Stimulated activated CD8-positive, alpha-beta memory T cell treated with anti-CD3 and anti-CD28 coated beads, Interleukin-4, amount 100 ng/mL, for 48 hours (primary cell): Measurements from ENCODE around the gene ANKRD6.
"Not testable (repeated sequence)": the region's sequence is repeated elsewhere in the genome, so short reads cannot be mapped to it uniquely, and the experiment has no call there.

Source experiments
- DNase-seq: peaks from one replicate; pipeline ENCODE4 v3.0.0-alpha.2; 2020

The ANKRD6 gene

DNA sequence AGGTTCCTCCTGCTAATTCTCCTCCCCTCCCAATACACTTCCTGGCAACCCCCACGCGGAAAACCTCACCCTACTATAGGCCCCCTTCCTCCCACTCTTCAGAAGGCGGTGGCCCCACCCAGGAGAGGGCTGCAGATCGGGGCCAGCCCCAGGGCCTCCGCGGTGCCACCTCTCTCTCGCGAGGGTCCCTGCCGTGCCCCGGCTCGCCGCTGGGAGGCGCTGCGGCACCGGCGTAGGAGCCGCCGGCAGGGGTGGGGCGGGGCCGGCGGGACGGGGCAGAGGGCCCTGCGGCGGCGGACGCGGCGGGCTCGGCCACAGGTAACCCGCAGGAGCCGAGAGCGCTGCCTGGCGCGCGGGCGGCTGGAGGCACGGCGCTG lies at the start of gene ANKRD6:
TSS of gene ANKRD6 (plus strand) at position 278 of the 377 bp plus-strand sequence. CDS start 133,825 bp downstream, outside the sequence.
- peak; percentile 92 for DNase-seq

DNA sequence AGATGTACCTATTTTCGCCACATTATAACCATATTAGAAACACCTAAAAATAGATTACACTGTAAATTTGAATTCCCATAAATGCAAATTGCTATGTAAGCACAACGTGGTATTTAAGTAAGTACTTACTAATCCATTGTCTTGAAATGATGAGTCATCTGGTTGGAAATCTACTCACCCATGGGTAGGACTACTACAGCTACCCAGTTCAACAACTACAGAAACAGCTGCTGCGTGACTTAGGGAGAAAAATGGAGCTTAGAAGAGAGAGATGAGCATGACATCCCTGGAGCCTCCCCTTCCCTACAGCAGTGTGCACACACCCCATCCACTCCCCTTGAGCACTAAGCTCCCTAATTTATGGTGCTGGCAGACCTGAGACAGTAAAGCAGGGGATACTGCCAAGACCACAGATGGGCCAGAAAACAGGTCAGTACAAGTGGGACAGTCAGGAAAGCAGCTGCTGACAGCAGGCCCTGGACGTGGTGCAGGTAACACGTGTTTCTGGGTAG lies 47.7 kb upstream of the ANKRD6 start:
- no peak for DNase-seq

DNA sequence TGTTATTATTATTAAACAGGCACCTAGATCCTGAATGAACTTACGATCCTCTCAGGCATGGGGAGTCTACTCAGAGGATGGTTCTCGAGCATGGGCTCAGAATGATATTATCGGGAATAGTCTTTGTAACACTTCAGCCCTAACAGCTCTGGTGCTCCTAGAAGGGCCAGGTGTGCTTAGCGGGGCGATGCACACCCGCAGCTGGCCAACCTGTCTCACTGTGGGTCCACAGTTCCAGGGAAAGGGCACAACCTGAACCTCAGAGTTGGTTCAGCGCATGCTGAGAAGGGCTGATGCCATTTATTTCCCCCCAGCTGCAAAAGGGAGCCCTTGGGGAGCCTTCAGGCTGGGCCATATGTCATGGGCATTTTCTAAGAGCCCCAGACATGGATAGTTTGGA lies 47.1 kb upstream of the ANKRD6 start:
- no peak for DNase-seq

DNA sequence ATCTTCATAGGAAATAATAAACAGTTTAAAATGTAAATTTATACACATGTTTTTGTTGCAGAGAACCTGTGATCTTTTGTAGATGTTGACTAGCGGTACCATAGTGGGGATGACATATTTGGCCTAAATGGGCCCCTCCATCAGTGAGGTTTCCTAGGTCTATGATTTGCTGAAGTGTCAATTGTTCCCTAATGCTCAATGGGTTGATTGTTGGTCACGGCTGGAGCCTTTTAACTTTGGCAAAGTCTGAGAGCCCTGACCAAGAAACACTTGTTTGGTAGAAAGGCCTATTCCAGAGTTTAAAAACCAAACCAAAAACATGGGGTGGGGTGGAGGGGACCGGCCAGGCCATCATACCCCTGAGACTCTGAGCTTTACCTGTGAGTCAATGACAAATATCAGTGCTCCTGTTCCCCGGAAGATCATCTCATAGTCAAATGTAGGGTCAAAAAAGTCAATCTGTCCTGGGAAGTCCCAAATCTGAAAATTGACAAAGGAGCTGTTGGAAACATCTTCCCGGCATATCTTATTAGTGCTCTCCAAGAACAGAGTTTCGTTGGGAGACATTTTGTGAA lies 45.9 kb upstream of the ANKRD6 start:
- DNase-seq: no peak

DNA sequence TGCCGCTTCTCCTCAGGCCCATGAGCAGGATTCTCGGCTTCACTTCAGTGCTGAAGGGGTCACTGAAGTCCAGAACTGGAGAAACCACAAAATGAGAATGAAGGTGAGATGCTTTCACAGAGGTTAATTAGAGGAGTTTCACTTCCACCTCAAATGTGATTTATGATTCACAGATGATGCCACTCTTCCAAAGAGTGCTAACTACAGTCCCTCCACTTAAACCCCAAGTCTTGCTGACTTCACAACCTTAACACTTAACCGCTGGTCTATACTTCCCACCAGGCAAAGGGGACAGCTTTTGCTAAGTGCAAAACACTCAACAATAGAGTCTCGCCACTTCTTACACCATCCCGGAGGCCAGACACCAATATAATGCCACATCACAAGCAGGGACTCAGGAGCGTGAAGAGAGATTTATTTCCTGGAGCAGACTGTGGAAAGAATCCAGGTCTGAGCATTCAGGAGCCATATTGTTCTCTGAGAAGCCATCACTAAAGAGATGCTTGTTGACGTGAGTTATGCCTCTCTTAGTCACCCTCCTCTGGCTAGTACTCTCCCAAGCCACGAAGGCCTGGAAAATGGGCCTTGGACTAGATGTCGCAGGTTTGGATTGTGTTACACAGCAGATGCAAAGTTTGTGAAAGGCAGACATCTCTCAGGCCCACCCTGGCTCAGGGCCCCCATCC lies 45.3 kb upstream of the ANKRD6 start:
- no peak for DNase-seq

DNA sequence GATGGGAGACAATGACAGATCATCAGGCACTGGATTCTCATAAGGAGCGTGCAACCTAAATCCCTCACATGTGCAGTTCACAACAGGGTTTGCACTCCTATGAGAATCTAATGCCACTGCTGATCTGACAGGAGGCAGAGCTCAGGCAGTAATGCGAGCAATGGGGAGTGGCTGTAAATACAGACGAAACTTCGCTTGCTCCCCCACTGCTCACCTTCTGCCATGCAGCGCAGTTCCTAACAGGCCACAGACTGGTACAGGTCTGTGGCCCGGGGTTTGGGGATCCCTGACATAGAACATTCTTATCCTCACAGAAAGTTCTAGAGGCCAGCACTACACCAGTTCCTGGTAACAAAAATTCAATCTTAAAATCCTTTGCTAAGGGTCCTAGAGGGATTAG lies 44.1 kb upstream of the ANKRD6 start:
- no peak for DNase-seq

DNA sequence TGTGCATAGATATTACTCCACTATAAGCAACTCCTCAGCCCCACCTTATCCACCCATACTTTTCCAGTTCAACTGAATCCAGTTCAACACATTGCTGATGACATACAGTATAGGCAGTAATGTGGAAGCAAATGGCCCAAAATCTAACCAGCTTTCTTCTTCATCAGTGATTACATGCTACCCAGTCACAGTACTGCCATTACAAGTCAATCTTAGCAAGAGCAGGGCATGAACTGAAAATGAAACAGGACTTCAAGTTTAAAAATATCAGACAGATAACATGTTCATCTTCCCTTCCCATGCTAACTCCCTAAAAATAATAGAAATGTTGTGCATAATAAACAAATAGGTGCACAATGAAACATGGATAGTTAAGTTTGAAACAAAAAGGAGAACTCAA lies 40.1 kb upstream of the ANKRD6 start:
- DNase-seq: no peak

DNA sequence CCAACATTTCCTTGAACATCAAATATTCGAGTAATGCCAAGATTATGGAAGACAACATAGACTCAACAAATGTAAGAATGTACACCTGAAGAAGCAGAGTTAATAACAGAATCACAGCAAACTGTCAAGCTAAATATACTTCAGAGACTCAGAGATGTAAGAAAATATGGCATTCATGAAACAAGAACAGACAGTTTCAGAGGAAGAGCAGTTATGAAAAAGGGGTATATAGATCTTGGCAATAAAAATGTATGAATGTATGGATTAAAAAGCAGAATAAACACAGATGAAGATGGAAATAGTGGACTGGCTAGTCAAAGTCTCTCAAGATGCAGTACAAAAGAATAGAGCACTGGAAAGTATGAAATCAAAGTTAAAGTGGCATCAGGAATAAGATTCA lies 39.3 kb upstream of the ANKRD6 start:
- DNase-seq: no peak

DNA sequence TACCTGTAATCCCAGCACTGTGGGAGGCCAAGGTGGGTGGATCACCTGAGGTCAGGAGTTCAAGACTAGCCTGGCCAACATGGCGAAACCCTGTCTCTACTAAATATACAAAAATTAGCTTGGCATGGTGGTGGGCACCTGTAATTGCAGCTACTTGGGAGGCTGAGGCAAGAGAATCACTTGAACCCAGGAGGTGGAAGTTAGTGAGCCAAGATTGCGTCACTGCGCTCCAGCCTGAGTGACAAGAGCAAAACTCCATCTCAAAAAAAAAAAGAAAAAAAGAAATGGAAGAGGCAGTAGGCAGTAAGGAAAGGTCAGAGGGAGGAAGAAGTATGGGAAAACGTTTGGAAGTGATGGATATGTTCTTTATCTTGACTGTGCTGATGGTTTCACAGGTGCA lies 35.1 kb upstream of the ANKRD6 start:
- not testable (repeated sequence) for DNase-seq

DNA sequence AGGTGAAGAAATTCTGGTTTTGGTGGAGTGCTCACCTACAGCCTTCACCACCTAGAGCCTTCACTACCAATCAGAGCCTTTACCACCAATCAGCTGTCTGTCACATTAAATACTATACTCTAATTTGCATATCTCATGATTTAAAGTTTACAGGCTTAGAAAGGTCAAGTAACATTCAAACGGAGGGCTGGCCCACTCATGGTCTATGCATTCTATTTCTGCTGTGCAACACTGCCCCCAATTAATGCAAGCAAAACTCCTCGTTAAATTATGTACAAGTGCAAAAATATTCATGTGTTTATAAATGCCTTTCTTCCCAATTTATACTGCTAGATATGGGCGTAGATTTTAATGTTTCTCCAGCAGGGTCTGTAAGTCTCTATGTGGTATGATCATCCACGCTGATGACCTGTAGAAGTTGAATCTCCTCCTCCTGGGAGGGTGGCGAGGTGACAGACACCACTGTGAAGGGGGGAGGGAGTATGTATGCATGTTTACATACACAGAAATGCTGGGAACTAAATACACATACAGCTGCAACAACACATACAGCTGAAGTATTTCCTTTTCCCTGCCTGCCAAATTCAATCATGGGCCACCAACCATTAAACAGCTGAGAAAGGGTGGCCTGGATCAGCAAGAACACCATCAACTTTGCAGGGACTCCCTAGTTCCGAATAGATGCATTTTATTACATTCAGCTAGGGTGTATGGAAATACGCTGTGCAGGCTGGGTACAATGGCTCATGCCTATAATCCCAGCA lies 34.0 kb upstream of the ANKRD6 start:
- no peak for DNase-seq

DNA sequence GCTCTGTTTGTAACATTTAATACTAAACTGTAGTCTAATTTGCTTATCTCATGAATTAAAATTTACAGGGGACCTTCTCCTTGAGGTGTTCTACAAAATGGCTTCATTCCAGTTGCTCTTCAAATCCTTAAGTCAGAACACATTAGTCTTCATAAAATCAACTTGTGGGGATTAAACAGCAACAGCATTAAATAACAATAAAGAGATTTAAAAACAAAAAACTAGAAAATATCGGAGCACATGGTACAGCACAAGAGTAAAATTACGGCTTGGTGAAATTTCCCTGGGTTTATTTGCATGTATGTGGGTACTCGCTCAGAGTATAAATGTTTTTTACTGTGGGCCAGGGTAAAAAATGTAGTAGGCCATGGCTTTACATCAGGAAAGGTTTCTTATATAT lies 32.9 kb upstream of the ANKRD6 start:
- DNase-seq: no peak

DNA sequence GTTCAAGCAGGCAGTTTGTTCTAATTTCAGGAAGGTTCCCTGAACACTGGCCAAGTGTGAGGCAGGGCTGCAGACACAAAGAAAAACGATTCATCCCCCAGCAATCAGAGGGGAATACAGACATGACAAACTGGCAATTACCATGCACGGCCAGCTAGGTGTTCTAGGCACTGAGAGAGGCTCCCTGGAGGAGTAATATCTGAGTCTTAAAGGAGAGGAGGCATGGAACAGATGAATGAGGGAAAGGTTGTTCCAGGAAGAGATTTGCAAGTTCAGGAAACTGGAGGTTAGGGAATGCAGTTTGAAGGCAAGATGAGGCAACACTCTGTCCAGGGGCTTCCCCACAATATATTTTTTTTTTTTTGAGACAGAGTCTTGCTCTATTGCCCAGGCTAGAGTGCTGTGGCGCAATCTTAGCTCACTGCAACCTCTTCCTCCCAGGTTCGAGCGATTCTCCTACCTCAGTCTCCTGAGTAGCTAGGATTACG lies 32.0 kb upstream of the ANKRD6 start:
- no peak for DNase-seq

DNA sequence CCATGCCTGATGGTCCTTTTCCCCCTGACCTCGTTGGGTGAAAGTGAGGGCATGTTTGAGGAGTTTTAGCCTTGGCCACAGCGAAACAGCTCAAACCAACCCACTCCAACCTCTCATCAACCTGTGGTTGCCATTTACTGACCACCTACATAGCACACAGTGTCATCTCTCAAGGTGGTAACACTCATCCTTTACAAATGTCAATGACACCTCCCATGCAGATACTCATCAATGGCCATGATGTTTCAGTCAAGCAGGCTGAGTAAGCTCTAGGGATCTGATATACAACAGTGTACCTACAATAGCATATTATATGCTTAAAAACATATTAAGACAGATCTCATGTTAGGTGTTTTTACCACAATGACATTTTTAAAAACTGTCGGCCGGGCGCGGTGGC lies 30.2 kb upstream of the ANKRD6 start:
- no peak for DNase-seq

DNA sequence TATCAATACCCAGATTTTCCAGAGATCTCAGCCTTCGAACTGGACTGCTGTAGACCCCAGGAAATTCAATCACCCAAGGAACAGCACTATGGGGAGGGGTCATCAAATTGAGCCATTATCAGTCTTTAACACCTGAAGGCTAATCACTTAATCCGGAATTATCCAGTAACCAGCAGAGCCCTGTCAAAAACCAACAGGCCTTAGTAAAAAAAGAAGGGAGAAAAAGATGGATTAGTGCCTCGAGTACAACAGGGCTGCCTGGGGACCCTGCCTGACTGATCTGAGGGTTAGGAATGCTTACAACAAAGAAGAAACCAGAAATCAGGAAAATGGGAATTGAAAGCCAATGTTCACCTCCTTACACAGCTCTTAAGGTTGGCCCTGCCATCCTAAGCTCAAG lies 28.4 kb upstream of the ANKRD6 start:
- DNase-seq: no peak

DNA sequence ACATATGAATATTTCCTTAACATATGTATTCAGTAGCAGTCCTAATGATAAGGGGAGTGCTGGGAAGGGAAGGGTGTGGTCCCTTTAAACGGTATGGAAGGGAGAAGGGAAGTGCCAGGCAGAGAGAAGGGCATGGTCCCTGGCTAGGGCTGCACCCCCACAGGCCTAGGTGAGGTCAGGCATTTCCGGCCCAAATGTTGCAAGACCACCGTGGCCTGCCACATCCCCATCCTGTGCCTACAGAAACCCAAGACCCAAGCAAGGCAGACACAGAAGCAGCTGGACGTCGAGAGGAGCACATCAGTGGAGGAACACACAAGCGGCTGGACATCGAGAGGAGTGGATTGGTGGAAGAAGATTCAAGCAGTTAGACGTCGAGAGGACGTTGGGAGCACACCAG lies 26.8 kb upstream of the ANKRD6 start:
- DNase-seq: no peak

DNA sequence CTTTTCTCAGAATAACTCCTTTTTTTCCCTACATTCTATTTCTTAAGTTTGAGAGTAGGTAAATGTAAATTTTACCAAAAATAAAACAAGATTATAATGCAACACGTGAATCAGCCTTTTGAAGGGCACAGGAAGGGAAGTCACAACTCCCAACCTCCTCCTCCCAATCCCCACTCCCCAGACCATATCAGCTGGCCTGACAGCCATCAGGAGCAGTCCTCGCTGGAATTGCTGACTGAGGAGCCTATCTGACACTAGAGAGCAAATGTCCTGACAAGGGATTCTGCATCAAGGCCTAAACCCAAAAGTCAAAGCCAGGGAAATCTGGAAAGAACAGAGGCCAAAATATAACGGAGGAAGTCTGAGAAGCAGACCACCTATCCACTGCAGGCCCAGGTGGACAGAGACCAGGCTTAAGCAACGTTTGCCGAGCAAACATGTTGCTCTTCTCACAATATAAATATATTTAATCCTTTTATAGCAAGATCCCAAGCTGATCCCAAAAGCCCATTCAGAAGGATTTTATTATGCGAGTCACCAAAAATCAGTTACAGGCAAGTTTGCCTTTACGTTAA lies 23.4 kb upstream of the ANKRD6 start:
- no peak for DNase-seq

DNA sequence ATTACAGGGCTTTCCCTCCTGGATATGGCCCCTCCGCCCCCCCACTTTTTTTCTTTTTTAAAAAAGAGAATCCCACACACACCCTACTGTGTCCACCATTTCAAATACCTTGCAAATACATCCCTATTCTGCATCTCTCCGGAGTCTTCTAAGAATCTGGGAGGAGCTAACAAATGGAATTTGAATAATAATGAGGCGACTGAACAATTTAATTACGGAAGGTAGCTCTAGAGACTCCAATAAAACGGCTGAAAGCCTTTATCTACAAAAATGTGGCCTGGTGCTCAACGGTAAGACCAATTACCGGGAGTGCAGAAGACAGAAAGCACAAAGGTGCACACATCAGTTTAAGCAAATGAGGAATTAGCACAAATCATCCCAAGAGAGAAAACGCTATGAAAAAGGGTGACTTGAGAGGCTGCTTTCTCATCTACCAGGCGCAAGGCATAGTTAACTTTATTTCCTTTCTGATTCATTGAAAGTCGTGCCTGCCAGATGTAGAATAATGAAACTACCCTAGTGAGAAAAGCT lies 22.7 kb upstream of the ANKRD6 start:
- DNase-seq: no peak

DNA sequence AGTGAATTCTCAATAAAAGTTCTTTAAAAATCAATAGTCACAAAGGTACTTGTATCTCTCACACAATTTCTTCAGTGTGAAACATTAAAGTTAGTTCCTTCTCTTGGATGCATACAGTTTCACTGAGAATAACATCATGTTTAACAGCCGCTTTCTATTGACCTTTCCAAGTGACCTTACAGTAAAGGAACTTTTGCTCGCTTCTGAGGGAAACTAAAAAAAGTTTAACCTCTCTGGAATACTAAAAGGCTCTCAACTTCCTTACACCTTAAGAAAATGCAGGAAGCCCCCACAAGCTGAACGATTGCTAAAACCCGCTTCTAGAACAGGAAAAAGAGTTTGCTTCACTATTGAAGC lies 22.2 kb upstream of the ANKRD6 start:
- DNase-seq: no peak

DNA sequence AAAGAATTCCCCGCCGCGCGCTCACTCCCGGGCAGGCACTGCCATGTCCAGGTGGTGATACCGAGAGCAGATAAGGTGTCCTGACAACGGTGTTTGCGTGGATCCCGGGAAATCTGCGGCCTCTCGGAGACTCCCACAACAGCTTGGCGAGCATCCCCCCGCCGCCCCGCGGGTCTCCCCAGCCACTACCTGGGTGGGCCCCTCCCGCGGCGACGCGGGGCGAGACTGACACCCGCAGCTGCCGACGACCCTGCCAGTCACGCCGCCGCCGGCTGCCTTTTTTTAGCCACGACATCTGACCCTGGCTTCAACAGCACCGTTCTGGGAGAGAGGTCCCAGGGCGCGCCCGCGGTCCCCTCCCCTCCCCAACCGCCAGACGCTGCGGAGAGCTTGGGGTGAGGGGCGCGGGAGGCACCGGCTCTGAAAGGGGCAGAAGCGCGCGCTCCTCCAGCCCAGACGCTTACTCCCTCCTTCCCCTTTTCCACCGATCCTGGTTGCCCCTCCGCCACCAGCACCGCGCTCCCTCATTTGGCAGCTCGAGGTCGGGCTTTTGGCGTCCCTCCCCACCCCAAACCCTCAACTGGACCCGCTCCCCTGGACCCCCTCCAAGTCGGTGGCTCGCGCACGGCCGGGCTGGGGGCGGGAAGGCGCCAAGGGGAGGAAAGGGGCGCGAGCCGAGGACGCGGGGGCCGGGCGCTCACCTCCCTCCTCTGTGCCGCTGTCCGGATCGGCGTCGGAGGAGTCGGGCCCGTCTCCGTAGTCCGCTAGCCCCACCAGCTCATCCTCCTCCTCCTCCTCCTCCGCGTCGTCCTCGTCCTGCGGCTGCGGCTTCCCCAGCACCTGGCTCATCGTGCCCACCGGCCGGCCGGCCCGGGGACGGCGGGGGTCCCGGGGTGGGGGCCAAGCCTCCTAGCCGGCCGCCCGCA lies 21.5 kb upstream of the ANKRD6 start:
- DNase-seq: peak; percentile 52

DNA sequence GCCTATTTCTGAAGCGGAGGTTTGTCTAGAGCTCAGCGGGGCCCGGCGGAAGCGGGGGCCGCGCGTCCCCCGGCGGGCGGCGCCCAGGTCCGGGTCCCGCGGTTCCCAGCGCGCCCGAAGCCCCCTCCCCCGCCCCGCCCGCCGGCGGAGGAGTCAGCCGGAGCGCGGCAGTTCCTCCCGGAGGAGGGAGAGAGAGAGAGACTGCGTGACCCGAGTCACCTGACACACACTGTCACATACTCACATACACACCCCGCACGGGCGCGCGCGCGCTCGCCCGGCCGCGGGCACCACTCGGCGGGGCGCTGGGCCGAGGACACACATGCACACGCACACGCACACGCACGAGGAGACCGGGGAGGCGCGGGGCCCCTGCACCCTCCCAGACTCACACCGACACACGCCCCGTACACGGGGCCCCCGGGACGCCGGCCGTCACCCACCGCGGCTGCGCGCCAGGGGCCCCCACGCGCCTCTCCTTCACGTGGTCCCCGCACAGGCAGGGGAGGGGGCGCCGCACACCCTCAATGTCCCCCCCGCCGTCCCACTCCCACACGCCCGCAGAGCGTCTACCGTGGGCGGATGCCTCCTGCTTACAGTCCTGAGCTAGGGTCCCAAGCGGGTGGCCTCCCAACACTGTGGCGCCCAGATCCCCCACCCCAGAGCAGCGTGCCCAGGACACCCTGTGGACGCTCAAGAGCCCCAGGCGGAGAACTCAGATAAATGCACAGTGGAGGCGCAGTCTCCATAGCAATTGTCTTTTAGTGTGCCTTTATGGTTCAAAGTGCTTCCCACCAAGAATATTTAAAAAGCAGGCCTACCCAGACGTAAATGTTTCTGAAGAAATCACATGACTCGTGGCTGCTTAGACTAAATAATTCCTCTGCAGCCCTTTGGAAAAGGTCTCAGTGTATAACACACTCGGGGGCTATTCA lies 20.6 kb upstream of the ANKRD6 start, which contains the start of gene RRAGD:
TSS of gene RRAGD (minus strand) at position 203 of the 935 bp plus-strand sequence. CDS start 280 bp downstream, outside the sequence.
- DNase-seq: peak; percentile 65

DNA sequence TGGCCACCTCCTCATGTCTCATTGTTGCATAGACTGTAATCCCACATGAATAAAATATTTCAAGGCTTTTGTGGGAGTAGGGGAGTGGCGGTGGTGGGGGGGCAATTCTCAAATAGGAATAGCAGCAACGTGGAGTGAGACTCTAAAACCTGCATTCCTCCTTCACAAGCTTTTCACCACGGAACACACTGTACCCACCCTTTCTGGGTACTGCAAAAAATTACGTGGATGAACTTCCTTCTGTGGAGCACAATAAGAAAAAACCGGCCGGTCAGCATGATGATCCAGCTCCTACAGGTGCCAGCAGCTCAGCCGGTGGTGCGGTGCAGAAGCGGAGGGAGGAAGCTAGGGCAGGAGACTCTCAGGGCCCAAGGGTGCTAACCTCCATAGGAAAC lies 19.9 kb upstream of the ANKRD6 start:
- no peak for DNase-seq
